ENCODE data around the gene UIMC1.

The UIMC1 gene

GRCh38 chr5:176952531-176953193 is 53.9 kb downstream of the UIMC1 start:
- no peak overlapping the region for H3K9ac ChIP-seq (ENCODE audit: low read depth, low read length)
- no peaks in the 10 kb centered on the region for H3K9me3 ChIP-seq (ENCODE audit: insufficient read depth, low read depth, low read length)
- peaks cover 7% of the 10 kb centered on the region; the same call in 1 of the 2 replicates for H3K4me1 ChIP-seq (ENCODE audit: insufficient read depth, low read length)
- peaks cover 77% of the 10 kb centered on the region for H3K36me3 ChIP-seq (ENCODE audit: insufficient read depth, low read depth, low read length)
- no peak overlapping the region for H3K27ac ChIP-seq (ENCODE audit: low read length)
- H3K4me3 ChIP-seq (ENCODE audit: low read length): no peak overlapping the region
- no peaks in the 10 kb centered on the region for H3K27me3 ChIP-seq (ENCODE audit: insufficient read depth, low read length)

DNA sequence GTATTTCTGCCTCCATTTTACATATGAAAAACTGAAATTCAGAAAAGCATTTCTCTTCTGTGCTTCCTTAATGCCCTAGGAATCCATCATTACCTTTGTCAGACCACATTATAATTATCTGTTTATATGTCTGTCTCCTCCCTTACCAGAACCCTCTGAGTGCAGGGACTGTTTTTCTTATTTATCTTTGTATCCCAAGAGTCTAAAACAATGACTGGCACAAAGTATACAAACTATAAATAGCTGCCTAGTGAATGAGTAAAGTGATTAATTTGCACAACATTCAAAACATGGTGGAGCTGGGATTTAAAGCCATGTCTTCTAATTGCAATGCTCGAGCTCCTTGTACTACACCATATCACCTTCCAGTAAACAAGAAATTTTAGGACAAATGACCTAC is 58.1 kb downstream of the UIMC1 start:
- no peak overlapping the region for H3K27ac ChIP-seq (ENCODE audit: low read length)
- peaks cover 53% of the 10 kb centered on the region for H3K36me3 ChIP-seq (ENCODE audit: insufficient read depth, low read depth, low read length)
- no peak overlapping the region for H3K9ac ChIP-seq (ENCODE audit: low read depth, low read length)
- H3K9me3 ChIP-seq (ENCODE audit: insufficient read depth, low read depth, low read length): no peaks in the 10 kb centered on the region
- no peak overlapping the region for H3K4me3 ChIP-seq (ENCODE audit: low read length)
- H3K27me3 ChIP-seq (ENCODE audit: insufficient read depth, low read length): no peaks in the 10 kb centered on the region
- peaks cover 24% of the 10 kb centered on the region for H3K4me1 ChIP-seq (ENCODE audit: insufficient read depth, low read length)

DNA sequence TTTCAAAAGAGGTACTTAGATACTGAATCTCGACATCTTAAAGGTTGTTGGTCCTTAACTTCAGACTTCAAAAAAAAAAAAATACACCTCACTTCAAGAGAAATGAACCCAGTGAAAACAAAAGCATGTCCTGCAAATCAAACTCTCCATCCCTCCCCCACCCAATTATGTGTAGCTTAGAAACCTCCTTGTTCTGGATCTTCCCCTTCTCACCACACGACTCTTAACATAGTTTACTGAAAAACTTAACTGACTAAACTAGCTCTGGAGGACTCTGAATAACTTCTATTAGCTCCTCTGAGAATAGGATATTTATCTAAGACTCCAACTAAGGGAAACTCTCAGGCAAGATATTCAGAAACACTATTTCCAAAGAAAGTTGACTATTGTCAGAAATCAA is 58.7 kb downstream of the UIMC1 start:
- H3K9me3 ChIP-seq (ENCODE audit: insufficient read depth, low read depth, low read length): no peaks in the 10 kb centered on the region
- peaks cover 51% of the 10 kb centered on the region for H3K36me3 ChIP-seq (ENCODE audit: insufficient read depth, low read depth, low read length)
- no peak overlapping the region for H3K27ac ChIP-seq (ENCODE audit: low read length)
- peaks cover 31% of the 10 kb centered on the region for H3K4me1 ChIP-seq (ENCODE audit: insufficient read depth, low read length)
- no peak overlapping the region for H3K9ac ChIP-seq (ENCODE audit: low read depth, low read length)
- no peak overlapping the region for H3K4me3 ChIP-seq (ENCODE audit: low read length)
- H3K27me3 ChIP-seq (ENCODE audit: insufficient read depth, low read length): no peaks in the 10 kb centered on the region

DNA sequence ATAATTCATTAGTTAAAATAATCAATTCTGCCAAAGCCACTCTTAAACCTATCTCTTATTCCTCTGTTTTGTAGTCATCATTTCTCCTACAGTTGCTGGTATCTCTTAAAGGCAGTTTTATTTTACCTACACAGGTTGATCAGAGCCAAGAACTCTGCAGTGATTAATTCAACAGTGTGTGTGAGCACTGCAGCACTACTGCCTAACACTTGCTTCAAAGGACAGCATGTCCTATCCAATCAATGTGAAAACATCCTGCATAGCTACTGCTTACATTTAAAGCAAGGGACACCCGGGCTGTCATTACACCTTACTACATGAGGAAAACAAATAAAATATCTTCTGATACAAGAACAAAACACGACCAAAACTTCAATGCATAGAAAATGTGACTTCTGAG is 62.3 kb downstream of the UIMC1 start:
- H3K9ac ChIP-seq (ENCODE audit: low read depth, low read length): peak overlapping the region; percentile 74

DNA sequence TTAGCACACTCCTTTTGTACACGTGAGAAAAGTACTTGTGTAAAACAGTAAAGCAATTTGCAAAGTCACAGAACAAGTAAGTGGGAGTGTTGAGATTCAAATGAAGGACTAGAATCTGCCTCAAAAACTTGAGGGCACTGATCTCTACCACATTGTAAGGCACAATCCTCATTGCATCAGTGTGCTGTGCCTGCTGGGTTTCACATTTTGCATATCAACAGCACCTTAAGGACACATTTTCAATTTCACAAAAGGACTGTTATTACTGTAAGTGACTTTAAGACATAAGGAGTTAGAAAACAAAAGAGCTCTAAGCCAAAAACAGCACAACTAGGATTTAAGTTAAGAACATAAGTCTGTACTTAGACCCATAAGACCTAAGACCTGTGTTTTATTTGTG is 62.8 kb downstream of the UIMC1 start:
- H3K9me3 ChIP-seq (ENCODE audit: insufficient read depth, low read depth, low read length): no peaks in the 10 kb centered on the region
- H3K27me3 ChIP-seq (ENCODE audit: insufficient read depth, low read length): no peaks in the 10 kb centered on the region
- H3K4me3 ChIP-seq (ENCODE audit: low read length): peak overlapping the region; percentile 42; the same call in 1 of the 2 replicates
- H3K4me1 ChIP-seq (ENCODE audit: insufficient read depth, low read length): peaks cover 32% of the 10 kb centered on the region
- peaks cover 52% of the 10 kb centered on the region for H3K36me3 ChIP-seq (ENCODE audit: insufficient read depth, low read depth, low read length)
- peak overlapping the region; percentile 95 for H3K27ac ChIP-seq (ENCODE audit: low read length)
- peak overlapping the region; percentile 74 for H3K9ac ChIP-seq (ENCODE audit: low read depth, low read length)

More for the DNA sequence above, 62.3 kb downstream of the UIMC1 start:
- peak overlapping the region; percentile 42; the same call in 1 of the 2 replicates for H3K4me3 ChIP-seq (ENCODE audit: low read length)
- H3K36me3 ChIP-seq (ENCODE audit: insufficient read depth, low read depth, low read length): peaks cover 52% of the 10 kb centered on the region
- H3K27me3 ChIP-seq (ENCODE audit: insufficient read depth, low read length): no peaks in the 10 kb centered on the region
- H3K27ac ChIP-seq (ENCODE audit: low read length): peak overlapping the region; percentile 95
- H3K4me1 ChIP-seq (ENCODE audit: insufficient read depth, low read length): peaks cover 32% of the 10 kb centered on the region
- H3K9me3 ChIP-seq (ENCODE audit: insufficient read depth, low read depth, low read length): no peaks in the 10 kb centered on the region

DNA sequence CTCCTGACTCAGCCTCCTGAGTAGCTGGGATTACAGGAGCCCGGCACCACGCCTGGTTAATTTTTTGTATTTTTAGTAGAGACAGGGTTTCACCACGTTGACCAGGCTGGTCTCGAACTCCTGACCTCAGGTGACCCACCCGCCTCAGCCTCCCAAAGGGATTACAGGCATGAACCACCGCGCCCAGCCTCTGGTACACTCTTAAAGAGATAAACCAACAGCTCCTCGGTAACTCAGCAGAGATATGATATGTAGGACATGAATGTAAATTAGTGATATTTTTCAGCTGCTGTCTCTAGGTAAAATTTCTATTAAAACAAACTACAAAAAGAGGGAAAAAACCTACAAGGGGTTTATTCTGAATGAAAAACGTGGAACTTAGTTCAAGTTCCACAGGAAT is 64.6 kb downstream of the UIMC1 start:
- Histone ChIP-seq H3K4me1 (ENCODE audit: insufficient read depth, low read length) (peaks cover 25% of the 10 kb centered on the region), H3K36me3 (ENCODE audit: insufficient read depth, low read depth, low read length) (peaks cover 39% of the 10 kb centered on the region), H3K4me3 (ENCODE audit: low read length) (no peak overlapping the region), H3K27ac (ENCODE audit: low read length) (no peak overlapping the region), H3K9ac (ENCODE audit: low read depth, low read length) (no peak overlapping the region), H3K27me3 (ENCODE audit: insufficient read depth, low read length) (no peaks in the 10 kb centered on the region), H3K9me3 (ENCODE audit: insufficient read depth, low read depth, low read length) (no peaks in the 10 kb centered on the region)

DNA sequence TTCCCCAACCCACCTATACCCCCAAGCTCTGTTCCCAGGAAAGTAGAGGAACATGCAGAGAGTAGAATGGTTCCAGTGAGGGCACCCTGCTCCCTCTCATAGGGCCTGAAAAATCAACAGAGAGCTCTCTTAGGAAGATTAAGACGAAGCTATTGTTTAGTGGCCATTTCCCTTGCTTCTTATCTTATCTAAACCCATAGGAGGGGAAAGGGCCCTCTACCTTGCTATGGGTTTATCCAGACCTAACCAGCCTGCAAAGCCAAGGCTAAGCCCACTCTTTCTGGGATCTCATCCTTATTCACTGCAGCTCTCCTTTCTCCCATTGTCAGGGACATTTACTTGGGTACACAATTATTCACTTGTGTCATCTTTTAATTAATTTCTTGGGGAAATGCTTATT is 68.1 kb downstream of the UIMC1 start:
- no peaks in the 10 kb centered on the region for H3K9me3 ChIP-seq (ENCODE audit: insufficient read depth, low read depth, low read length)
- no peak overlapping the region for H3K27ac ChIP-seq (ENCODE audit: low read length)
- no peak overlapping the region for H3K9ac ChIP-seq (ENCODE audit: low read depth, low read length)
- H3K36me3 ChIP-seq (ENCODE audit: insufficient read depth, low read depth, low read length): peaks cover 42% of the 10 kb centered on the region
- peaks cover 8% of the 10 kb centered on the region; the same call in 1 of the 2 replicates for H3K4me1 ChIP-seq (ENCODE audit: insufficient read depth, low read length)
- no peak overlapping the region for H3K4me3 ChIP-seq (ENCODE audit: low read length)
- H3K27me3 ChIP-seq (ENCODE audit: insufficient read depth, low read length): no peaks in the 10 kb centered on the region

DNA sequence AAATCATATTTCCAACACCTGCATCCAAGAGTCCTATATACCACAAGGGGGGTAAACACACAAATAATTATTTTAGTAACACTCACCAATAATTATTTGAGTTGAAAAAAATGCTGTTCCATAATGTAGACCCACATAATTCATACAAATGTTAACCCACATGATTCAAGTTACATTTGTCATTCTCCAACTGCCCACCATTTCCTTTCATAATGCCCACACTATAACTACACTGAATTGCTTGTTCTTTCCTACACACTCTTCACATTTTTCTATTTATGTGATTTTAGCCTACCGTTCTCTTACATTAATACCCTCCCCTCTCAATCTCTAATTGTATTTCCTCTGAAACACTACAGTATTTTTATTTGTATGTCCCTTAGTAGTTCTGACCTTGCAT is 71.6 kb downstream of the UIMC1 start:
- H3K4me3 ChIP-seq (ENCODE audit: low read length): no peak overlapping the region
- H3K27me3 ChIP-seq (ENCODE audit: insufficient read depth, low read length): no peaks in the 10 kb centered on the region
- peaks cover 49% of the 10 kb centered on the region for H3K36me3 ChIP-seq (ENCODE audit: insufficient read depth, low read depth, low read length)
- no peak overlapping the region for H3K9ac ChIP-seq (ENCODE audit: low read depth, low read length)
- H3K4me1 ChIP-seq (ENCODE audit: insufficient read depth, low read length): no peaks in the 10 kb centered on the region
- H3K9me3 ChIP-seq (ENCODE audit: insufficient read depth, low read depth, low read length): no peaks in the 10 kb centered on the region
- no peak overlapping the region for H3K27ac ChIP-seq (ENCODE audit: low read length)

DNA sequence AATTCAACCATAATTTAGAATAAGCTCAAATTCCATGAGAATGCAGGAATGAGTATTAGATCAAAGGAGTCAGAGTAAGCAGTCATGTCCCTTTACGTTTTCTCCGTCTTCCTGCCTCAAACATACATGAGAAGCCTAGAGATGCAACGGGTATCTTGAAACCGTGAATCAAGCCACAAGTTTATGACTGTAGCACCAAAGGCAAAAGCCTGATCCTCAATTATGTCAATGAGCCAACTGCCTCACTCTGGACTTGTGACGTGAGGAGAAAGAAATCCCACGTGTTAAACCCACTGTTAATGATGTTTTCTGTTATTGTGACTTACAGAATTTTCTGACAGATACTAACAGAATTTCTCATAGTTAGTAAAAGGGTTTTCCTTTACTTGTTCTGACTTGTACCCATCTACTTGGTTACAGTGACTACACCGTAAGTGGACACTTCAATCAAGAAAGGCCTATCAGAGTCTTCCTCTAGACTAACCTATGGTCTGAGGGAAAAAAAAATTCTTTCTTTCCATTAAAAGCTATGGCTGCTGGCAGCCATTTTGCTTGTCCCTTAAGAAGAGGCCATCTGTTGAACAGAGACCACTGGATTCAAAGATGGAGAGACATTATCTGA is 72.2 kb downstream of the UIMC1 start:
- Histone ChIP-seq H3K4me1 (ENCODE audit: insufficient read depth, low read length) (no peaks in the 10 kb centered on the region), H3K27me3 (ENCODE audit: insufficient read depth, low read length) (no peaks in the 10 kb centered on the region), H3K27ac (ENCODE audit: low read length) (no peak overlapping the region), H3K4me3 (ENCODE audit: low read length) (no peak overlapping the region), H3K9me3 (ENCODE audit: insufficient read depth, low read depth, low read length) (no peaks in the 10 kb centered on the region), H3K9ac (ENCODE audit: low read depth, low read length) (no peak overlapping the region), H3K36me3 (ENCODE audit: insufficient read depth, low read depth, low read length) (peaks cover 43% of the 10 kb centered on the region)

DNA sequence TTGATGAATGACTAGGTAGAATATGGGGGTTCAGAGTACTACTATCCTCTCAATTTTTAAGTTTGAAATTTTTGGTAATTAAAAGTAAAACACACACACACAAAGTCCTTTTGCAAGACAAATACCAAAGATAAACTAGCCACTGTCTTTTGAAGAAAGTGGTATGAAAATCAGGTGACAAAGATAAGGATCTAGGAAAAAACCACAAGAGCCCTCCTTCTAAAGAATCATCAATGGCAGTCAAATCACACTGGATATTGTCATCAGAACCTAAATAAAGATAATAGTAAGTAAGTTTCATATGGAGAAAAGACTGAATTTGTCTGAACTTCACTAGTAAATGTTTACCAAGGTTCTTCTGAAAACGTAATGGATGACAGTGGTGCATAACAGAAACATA is 76.9 kb downstream of the UIMC1 start:
- no peaks in the 10 kb centered on the region for H3K4me1 ChIP-seq (ENCODE audit: insufficient read depth, low read length)
- H3K4me3 ChIP-seq (ENCODE audit: low read length): no peak overlapping the region
- H3K27ac ChIP-seq (ENCODE audit: low read length): no peak overlapping the region
- H3K36me3 ChIP-seq (ENCODE audit: insufficient read depth, low read depth, low read length): peaks cover 34% of the 10 kb centered on the region
- no peak overlapping the region for H3K9ac ChIP-seq (ENCODE audit: low read depth, low read length)
- H3K27me3 ChIP-seq (ENCODE audit: insufficient read depth, low read length): no peaks in the 10 kb centered on the region
- H3K9me3 ChIP-seq (ENCODE audit: insufficient read depth, low read depth, low read length): no peaks in the 10 kb centered on the region

- Histone ChIP-seq H3K27ac (ENCODE audit: low read length) (no peak overlapping the region), H3K9ac (ENCODE audit: low read depth, low read length) (no peak overlapping the region), H3K27me3 (ENCODE audit: insufficient read depth, low read length) (no peaks in the 10 kb centered on the region), H3K4me1 (ENCODE audit: insufficient read depth, low read length) (no peaks in the 10 kb centered on the region), H3K4me3 (ENCODE audit: low read length) (no peak overlapping the region), H3K36me3 (ENCODE audit: insufficient read depth, low read depth, low read length) (peaks cover 26% of the 10 kb centered on the region), H3K9me3 (ENCODE audit: insufficient read depth, low read depth, low read length) (no peaks in the 10 kb centered on the region)
Observed at GRCh38 chr5:176927562-176927961, 79.0 kb downstream of the UIMC1 start.

DNA sequence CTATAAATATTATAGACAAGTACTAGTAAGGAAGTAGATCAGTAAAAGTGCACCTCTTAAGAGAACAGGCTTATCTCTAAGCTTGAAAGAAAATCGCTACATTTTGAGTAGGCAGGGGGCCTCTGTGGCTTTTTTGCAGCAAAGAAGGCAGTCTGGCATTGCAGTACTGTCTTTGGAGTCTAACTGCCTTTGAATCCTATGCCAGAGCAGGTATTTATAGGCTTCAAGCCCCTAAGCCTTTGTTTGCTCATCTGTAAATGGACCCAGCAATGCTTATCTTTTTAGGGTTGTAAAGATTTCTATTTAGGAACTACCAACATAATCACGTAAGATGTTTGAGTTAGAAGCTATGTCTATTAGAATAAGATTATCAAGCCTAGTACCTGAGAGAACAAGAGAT is 83.8 kb downstream of the UIMC1 start:
- Histone ChIP-seq H3K9me3 (ENCODE audit: insufficient read depth, low read depth, low read length) (no peaks in the 10 kb centered on the region), H3K27me3 (ENCODE audit: insufficient read depth, low read length) (no peaks in the 10 kb centered on the region), H3K4me3 (ENCODE audit: low read length) (no peak overlapping the region), H3K27ac (ENCODE audit: low read length) (no peak overlapping the region), H3K36me3 (ENCODE audit: insufficient read depth, low read depth, low read length) (peaks cover 12% of the 10 kb centered on the region; the same call in 1 of the 2 replicates), H3K9ac (ENCODE audit: low read depth, low read length) (no peak overlapping the region), H3K4me1 (ENCODE audit: insufficient read depth, low read length) (no peaks in the 10 kb centered on the region)
